Caco-2 (cell line): ENCODE measurements around the gene PIGR. TPM values are rescaled to one million over a fixed set of nuclear protein-coding genes. Genes with fewer than 3 reads are reported as not detected.

Source experiments
- BruUV-seq: library from RNA; stranded (reverse); fragments of 400-500 nt; replicated peaks from 2 replicates; lab custom pipeline; 2021; lab: Mats Ljungman, UMichigan
- CTCF ChIA-PET: fragments of 300-600 bp; sonication (Branson Sonifier 250); formaldehyde crosslinking; loops from one replicate; lab custom pipeline; 2022; ENCODE audit warnings: antibody characterized with exemption; lab: Charles Lee
- POLR2A ChIA-PET: fragments of 300-600 bp; sonication (Branson Sonifier 250); formaldehyde crosslinking; loops from one replicate; lab custom pipeline; 2022; ENCODE audit warnings: antibody characterized with exemption; lab: Charles Lee
- DNase-seq, 2 experiments: peaks; one replicate each; pipeline versions ENCODE4 v3.0.0 to v3.0.0-alpha.2; 2020 to 2022
- H3K27me3 ChIP-seq: replicated peaks from 2 replicates; pipeline ENCODE4 v1.6.0; 2011; ENCODE audit warnings: low read length; ENCODE audit not compliant: control insufficient read depth, insufficient read depth
- H3K36me3 ChIP-seq: 2 replicates; pipeline ENCODE4 v1.5.1; 2011; ENCODE audit warnings: low read length; ENCODE audit not compliant: control insufficient read depth, insufficient read depth
- H3K4me1 ChIP-seq: fragments of 250-450 bp; sonication (Bioruptor Pico); 2 replicates; pipeline ENCODE4 v1.5.1; 2020; ENCODE audit warnings: mild to moderate bottlenecking
- H3K4me3 ChIP-seq: 2 replicates; pipeline ENCODE4 v1.5.1; 2011; ENCODE audit warnings: low read depth, mild to moderate bottlenecking, control low read depth, low read length
- H3K9me3 ChIP-seq: fragments of 250-450 bp; sonication (Bioruptor Pico); 2 replicates; pipeline ENCODE4 v1.5.1; 2020; ENCODE audit warnings: mild to moderate bottlenecking, moderate library complexity
- H3K27ac Mint-ChIP-seq: one replicate; pipeline ENCODE4 v1.8.0; 2022; ENCODE audit warnings: mixed read lengths; ENCODE audit not compliant: unreplicated experiment
- H3K27me3 Mint-ChIP-seq: one replicate; pipeline ENCODE4 v1.8.0; 2022; ENCODE audit warnings: mixed read lengths; ENCODE audit not compliant: insufficient read depth, unreplicated experiment
- H3K36me3 Mint-ChIP-seq: one replicate; pipeline ENCODE4 v1.8.0; 2022; ENCODE audit warnings: mild to moderate bottlenecking, mixed read lengths; ENCODE audit not compliant: insufficient read depth, unreplicated experiment
- H3K4me1 Mint-ChIP-seq: one replicate; pipeline ENCODE4 v1.8.0; 2022; ENCODE audit warnings: low read depth, mixed read lengths; ENCODE audit not compliant: unreplicated experiment
- H3K4me3 Mint-ChIP-seq: one replicate; pipeline ENCODE4 v1.8.0; 2022; ENCODE audit warnings: mild to moderate bottlenecking, moderate library complexity, mixed read lengths; ENCODE audit not compliant: unreplicated experiment
- H3K9me3 Mint-ChIP-seq: one replicate; pipeline ENCODE4 v1.8.0; 2022; ENCODE audit warnings: mixed read lengths; ENCODE audit not compliant: unreplicated experiment
- intact Hi-C: fragments of 100-400 bp; cut with micrococcal nuclease; formaldehyde crosslinking; loops from one replicate; pipeline ENCODE4 v1.10.0; 2022; ENCODE audit not compliant: unreplicated experiment
- total RNA-seq: library from RNA; stranded (reverse); gene quantifications from 2 replicates; pipeline ENCODE4 v1.2.3, GENCODE V29; 2022
- TF ChIP-seq, protein P1 (sequence below), 2 experiments: fragments of 200-600 bp in 1 of 2; IDR thresholded peaks; 1 replicate in 1 of 2; 2 replicates in 1 of 2; pipeline versions ENCODE4 v1.5.1 to v1.8.0; 2011 to 2022; ENCODE audit warnings: antibody characterized with exemption in 1 of 2, control low read depth in 1 of 2, inconsistent platforms in 1 of 2, low read depth in 1 of 2, low read length in 1 of 2, mild to moderate bottlenecking in 1 of 2, moderate library complexity in 1 of 2; ENCODE audit not compliant: insufficient read depth in 1 of 2, severe bottlenecking in 1 of 2, unreplicated experiment in 1 of 2

Gene PIGR
- total RNA-seq, 1 experiment from 2014 or later, result not detected

DNA sequence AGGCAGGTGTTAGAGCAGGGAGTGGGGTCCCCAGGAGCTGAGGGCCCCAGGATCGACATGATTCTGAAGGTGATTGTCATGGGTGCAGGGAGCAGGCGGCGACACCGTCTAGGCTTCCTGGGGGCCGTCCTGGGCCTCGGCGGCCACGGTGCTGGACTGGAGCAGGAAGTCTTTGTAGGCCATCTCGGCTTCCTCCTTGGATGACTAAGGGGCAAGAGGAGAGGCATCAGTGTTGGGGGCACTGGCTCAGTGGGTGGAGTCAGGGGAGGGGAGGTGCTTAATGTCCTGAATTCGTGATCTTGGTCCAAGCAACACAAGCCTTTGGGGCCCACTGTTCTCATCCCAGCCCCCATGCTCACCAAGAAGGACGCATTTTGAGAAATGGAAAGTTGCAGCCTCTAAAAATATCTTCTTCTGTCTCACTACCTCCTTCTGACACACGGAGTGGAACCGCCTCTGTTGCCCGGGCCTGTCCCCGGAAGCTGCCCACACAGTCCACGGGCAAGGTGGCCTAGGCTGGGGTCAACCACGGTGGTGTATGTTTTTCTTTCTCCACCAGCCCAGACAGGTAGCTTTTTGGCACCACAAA lies 16.0 kb downstream of the PIGR start:
- H3K4me1 ChIP-seq, result peaks cover 11% of the 10 kb centered on the region
- CTCF ChIA-PET, result no interaction called here
- H3K9me3 ChIP-seq, result no peaks in the 10 kb centered on the region
- Mint-ChIP-seq H3K27me3 (no peaks in the 10 kb centered on the region), H3K4me3 (no peak overlapping the region), H3K36me3 (no peaks in the 10 kb centered on the region), H3K4me1 (no peaks in the 10 kb centered on the region), H3K9me3 (no peaks in the 10 kb centered on the region), H3K27ac (no peak overlapping the region)
- POLR2A ChIA-PET, result no interaction called here
- no peaks in the 10 kb centered on the region for H3K27me3 ChIP-seq
- no peak overlapping the region for H3K4me3 ChIP-seq
- TF ChIP-seq, protein P1, sequence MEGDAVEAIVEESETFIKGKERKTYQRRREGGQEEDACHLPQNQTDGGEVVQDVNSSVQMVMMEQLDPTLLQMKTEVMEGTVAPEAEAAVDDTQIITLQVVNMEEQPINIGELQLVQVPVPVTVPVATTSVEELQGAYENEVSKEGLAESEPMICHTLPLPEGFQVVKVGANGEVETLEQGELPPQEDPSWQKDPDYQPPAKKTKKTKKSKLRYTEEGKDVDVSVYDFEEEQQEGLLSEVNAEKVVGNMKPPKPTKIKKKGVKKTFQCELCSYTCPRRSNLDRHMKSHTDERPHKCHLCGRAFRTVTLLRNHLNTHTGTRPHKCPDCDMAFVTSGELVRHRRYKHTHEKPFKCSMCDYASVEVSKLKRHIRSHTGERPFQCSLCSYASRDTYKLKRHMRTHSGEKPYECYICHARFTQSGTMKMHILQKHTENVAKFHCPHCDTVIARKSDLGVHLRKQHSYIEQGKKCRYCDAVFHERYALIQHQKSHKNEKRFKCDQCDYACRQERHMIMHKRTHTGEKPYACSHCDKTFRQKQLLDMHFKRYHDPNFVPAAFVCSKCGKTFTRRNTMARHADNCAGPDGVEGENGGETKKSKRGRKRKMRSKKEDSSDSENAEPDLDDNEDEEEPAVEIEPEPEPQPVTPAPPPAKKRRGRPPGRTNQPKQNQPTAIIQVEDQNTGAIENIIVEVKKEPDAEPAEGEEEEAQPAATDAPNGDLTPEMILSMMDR (IDR thresholded peaks at IDR 0.05; ENCODE audit: insufficient read depth in 1 of 2, low read depth in 1 of 2, low read length in 1 of 2, severe bottlenecking in 1 of 2, unreplicated experiment in 1 of 2), result no peak
- H3K36me3 ChIP-seq, result no peaks in the 10 kb centered on the region
- no peak for DNase-seq
- intact Hi-C loops, result no loop called here
- BruUV-seq, result no TSS peak

DNA sequence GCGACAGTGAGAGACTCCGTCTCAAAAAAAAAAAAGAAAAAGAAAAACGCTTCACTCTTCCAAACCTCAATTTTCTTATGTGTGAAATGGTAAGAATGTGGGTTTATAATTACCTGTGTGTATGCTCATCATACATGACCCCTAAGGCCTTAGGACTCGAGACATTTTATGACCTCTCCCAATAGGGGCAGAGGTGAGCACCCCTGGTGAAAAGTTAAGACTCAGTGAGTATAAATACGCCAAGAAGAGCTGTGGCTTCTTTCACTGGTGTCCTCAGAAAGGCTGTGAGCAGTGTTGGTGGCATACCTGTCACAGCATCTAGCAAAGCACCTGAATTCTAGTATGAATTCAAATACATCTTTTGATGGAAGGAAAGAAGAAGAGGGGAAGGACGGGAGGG lies 16.7 kb downstream of the PIGR start:
- ChIA-PET CTCF (no interaction called here), POLR2A (no interaction called here)
- peaks cover 11% of the 10 kb centered on the region for H3K4me1 ChIP-seq
- Mint-ChIP-seq H3K36me3 (no peaks in the 10 kb centered on the region), H3K4me1 (no peaks in the 10 kb centered on the region), H3K4me3 (no peak overlapping the region), H3K27me3 (no peaks in the 10 kb centered on the region), H3K9me3 (no peaks in the 10 kb centered on the region), H3K27ac (no peak overlapping the region)
- H3K4me3 ChIP-seq, result no peak overlapping the region
- no peaks in the 10 kb centered on the region for H3K9me3 ChIP-seq
- intact Hi-C loops, result no loop called here
- no peaks in the 10 kb centered on the region for H3K36me3 ChIP-seq
- no TSS peak for BruUV-seq
- H3K27me3 ChIP-seq, result no peaks in the 10 kb centered on the region
- TF ChIP-seq, protein P1 (IDR thresholded peaks at IDR 0.05; ENCODE audit: insufficient read depth in 1 of 2, low read depth in 1 of 2, low read length in 1 of 2, severe bottlenecking in 1 of 2, unreplicated experiment in 1 of 2), result no peak
- DNase-seq, result no peak

DNA sequence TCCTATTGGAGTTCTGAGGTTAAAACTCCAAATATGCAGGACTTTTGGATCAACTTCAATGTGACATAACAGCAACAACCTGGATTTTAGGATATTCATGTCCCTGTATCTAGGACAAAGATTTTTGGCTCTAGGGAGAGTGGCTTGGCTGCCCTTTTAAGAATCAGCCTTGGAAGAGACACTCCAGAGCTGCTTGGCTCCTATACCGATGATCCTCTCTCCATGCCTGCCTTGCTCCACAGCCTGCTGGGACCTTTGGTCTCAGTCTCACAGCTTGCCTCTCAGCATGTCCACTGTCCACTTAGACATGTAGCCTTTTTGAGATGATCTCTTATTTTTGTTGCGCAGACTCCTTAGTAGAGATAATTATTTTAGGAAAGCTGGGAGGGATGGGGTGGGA lies 20.0 kb downstream of the PIGR start:
- Mint-ChIP-seq H3K27me3 (no peaks in the 10 kb centered on the region), H3K4me3 (no peak overlapping the region), H3K27ac (no peak overlapping the region), H3K9me3 (no peaks in the 10 kb centered on the region), H3K4me1 (no peaks in the 10 kb centered on the region), H3K36me3 (no peaks in the 10 kb centered on the region)
- H3K4me3 ChIP-seq, result no peak overlapping the region
- H3K27me3 ChIP-seq, result no peaks in the 10 kb centered on the region
- TF ChIP-seq, protein P1 (IDR thresholded peaks at IDR 0.05; ENCODE audit: insufficient read depth in 1 of 2, low read depth in 1 of 2, low read length in 1 of 2, severe bottlenecking in 1 of 2, unreplicated experiment in 1 of 2), result no peak
- BruUV-seq, result no TSS peak
- ChIA-PET CTCF (interaction anchor here (0.6 to 1.7 kb wide), 2 partner anchors 16 to 56 kb away, joined by 3 to 4 read pairs; no protein-coding TSS in a partner anchor), POLR2A (interaction anchor here (0.7 kb wide), 1 partner anchor 96 kb away, joined by 4 read pairs; no protein-coding TSS in a partner anchor)
- H3K9me3 ChIP-seq, result no peaks in the 10 kb centered on the region
- H3K4me1 ChIP-seq, result peaks cover 11% of the 10 kb centered on the region
- intact Hi-C loops, result no loop called here
- no peaks in the 10 kb centered on the region for H3K36me3 ChIP-seq
- no peak for DNase-seq
